Stimulated activated naive CD8-positive, alpha-beta T cell treated with anti-CD3 and anti-CD28 coated beads, Interleukin-15, Interleukin-2, amounts not matched to agents 100 ng/mL and 50 ng/mL, for 24 hours (primary cell): ENCODE data around the gene FAM98C.

Experiments used
- H3K27ac Mint-ChIP-seq: one replicate; pipeline ENCODE4 v1.8.0; 2021; ENCODE audit warnings: mild to moderate bottlenecking, mixed read lengths
- H3K27me3 Mint-ChIP-seq: one replicate; pipeline ENCODE4 v1.8.0; 2021; ENCODE audit warnings: mixed read lengths
- H3K36me3 Mint-ChIP-seq: one replicate; pipeline ENCODE4 v1.8.0; 2021; ENCODE audit warnings: low read depth, mixed read lengths
- H3K4me1 Mint-ChIP-seq: one replicate; pipeline ENCODE4 v1.8.0; 2021; ENCODE audit warnings: low read depth, mixed read lengths
- H3K4me3 Mint-ChIP-seq: one replicate; pipeline ENCODE4 v1.8.0; 2021; ENCODE audit warnings: mild to moderate bottlenecking, mixed read lengths
- H3K9me3 Mint-ChIP-seq: one replicate; pipeline ENCODE4 v1.8.0; 2021; ENCODE audit warnings: mixed read lengths

Gene FAM98C

DNA sequence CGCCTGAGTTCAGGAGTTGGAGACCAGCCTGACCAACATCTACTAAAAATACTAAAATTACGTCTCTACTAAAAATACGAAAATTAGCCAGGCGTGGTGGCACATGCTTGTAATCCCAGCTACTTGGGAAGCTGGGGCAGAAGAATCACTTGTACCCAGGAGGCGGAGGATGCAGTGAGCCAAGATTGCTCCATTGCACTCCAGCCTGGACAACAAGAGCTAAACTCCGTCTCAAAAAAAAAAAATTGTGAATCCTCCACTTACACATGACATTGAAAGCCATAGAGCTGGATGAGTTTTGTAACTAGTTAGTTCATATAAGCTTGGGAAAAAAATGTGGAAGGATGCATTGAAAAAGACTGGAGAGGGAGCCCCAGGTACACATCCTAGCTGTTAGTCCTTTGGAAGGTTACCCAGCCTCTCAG, 29.0 kb upstream of the FAM98C start:
- H3K36me3 Mint-ChIP-seq: peaks cover 21% of the 10 kb centered on the region

DNA sequence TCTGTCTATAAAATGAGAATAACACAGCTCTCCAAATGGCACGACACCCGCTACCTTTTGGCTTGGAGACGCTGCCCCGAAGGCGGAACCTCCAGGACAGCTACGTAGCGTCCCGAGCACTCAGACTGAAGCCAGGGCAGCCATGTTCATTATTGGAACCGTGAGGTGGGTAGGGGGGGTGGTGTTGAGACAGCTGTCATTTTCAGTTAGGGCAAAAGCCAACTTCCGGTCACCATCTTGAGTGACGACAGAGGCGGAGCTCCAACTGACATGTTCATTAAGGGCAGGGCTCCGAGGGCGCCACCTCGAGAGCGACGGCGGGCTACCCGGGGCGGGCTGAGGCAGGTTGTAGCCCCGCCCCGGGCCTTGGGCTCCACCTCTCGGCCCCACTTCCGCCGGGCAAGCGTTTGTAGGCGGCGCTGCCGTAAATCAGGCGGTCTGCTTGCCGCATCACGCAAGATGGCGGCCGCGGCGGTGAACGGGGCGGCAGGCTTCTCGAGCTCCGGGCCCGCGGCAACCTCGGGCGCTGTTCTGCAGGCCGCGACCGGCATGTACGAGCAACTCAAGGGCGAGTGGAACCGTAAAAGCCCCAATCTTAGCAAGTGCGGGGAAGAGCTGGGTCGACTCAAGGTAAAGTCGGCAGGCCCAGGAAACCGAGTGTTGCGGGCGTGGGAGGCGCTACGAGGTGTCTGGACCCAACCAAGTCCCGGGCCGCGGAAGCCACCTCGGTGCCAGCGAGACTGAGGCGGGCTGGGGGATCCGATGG, 28.4 kb upstream of the FAM98C start, which contains the start of gene PSMD8:
TSS of gene PSMD8 (plus strand) at position 240 of the 766 bp plus-strand sequence. CDS start at position 271, 31 bp downstream.
- peaks cover 29% of the 10 kb centered on the region for H3K4me1 Mint-ChIP-seq
- peaks cover 27% of the 10 kb centered on the region for H3K36me3 Mint-ChIP-seq
- H3K4me3 Mint-ChIP-seq: peak within 1 kb of the TSS; percentile 100
- no peaks in the 10 kb centered on the region for H3K9me3 Mint-ChIP-seq
- H3K27ac Mint-ChIP-seq: peak within 1 kb of the TSS; percentile 98
- H3K27me3 Mint-ChIP-seq: peaks cover 3% of the 10 kb centered on the region

More for the DNA sequence above, 29.0 kb upstream of the FAM98C start:
- H3K4me1 Mint-ChIP-seq: peaks cover 29% of the 10 kb centered on the region
- no peaks in the 10 kb centered on the region for H3K9me3 Mint-ChIP-seq
- H3K27me3 Mint-ChIP-seq: peaks cover 6% of the 10 kb centered on the region
- H3K27ac Mint-ChIP-seq: peak overlapping the region; percentile 88
- peak overlapping the region; percentile 100 for H3K4me3 Mint-ChIP-seq

DNA sequence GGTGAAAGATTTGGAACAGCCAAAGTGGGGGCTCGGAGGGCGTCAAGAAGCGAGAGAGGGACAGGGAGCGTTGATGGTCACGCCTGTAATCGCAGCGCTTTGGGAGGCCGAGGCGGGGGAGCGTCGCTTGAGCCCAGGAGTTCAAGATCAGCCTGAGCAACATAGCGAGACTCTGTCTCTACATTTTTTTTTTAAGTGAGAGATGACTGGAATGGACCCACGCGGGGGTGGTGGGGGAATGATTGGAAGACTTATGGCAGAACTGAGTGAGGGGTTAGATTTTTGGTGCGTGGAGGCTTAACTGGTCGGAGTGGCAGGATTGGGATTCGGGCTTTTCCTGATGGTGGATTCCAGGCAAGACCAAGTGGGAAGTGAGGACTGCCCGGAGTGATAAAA, 27.8 kb upstream of the FAM98C start:
- no peaks in the 10 kb centered on the region for H3K9me3 Mint-ChIP-seq
- peak overlapping the region; percentile 98 for H3K27ac Mint-ChIP-seq
- peak overlapping the region; percentile 100 for H3K4me3 Mint-ChIP-seq
- peaks cover 29% of the 10 kb centered on the region for H3K4me1 Mint-ChIP-seq
- no peaks in the 10 kb centered on the region for H3K27me3 Mint-ChIP-seq
- peaks cover 30% of the 10 kb centered on the region for H3K36me3 Mint-ChIP-seq

DNA sequence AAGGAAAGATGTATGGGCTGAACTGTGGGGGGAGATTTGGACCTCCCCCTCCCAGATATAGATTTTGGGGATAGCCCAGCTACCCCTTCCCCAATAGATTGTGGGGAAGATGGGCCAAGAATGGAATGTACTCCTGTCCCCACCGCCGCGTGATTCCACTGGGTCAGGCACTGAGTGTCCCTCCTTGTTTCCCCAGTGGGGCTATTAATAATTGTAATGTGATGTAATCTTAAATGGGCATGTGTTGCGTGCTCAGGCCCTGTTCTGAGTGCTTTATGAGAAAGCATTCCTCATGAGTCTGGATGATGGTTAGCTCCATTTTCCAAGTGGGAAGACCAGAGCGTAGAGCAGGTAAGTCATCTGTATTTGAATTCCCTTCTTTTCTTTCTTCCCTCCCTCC, 27.1 kb upstream of the FAM98C start:
- Mint-ChIP-seq H3K36me3 (peaks cover 37% of the 10 kb centered on the region), H3K4me3 (peak overlapping the region; percentile 100), H3K27me3 (no peaks in the 10 kb centered on the region), H3K9me3 (no peaks in the 10 kb centered on the region), H3K4me1 (peaks cover 29% of the 10 kb centered on the region), H3K27ac (peak overlapping the region; percentile 98)

DNA sequence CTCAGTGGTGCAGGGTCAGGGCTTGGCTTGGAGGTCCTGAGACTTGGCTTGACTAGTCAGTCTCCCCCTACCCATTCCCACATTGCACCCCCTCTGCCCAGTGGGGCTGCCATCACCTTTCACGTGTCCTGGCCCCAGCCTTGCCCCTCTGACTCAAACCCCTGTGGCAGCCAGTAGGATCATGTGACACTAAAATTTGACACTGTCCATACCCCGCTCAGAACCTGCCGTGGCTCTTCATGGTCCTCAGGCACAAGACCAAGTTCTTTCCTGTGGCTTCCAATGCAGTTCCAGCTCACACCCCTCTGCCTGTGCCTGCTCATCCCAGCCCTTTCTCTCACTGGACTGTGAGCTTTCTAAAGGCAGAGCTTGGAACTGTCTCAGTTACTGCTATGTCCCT, 26.3 kb upstream of the FAM98C start:
- H3K36me3 Mint-ChIP-seq: peaks cover 45% of the 10 kb centered on the region
- no peaks in the 10 kb centered on the region for H3K27me3 Mint-ChIP-seq
- peak overlapping the region; percentile 36 for H3K27ac Mint-ChIP-seq
- H3K4me3 Mint-ChIP-seq: peak overlapping the region; percentile 100
- H3K4me1 Mint-ChIP-seq: peaks cover 29% of the 10 kb centered on the region
- H3K9me3 Mint-ChIP-seq: no peaks in the 10 kb centered on the region

DNA sequence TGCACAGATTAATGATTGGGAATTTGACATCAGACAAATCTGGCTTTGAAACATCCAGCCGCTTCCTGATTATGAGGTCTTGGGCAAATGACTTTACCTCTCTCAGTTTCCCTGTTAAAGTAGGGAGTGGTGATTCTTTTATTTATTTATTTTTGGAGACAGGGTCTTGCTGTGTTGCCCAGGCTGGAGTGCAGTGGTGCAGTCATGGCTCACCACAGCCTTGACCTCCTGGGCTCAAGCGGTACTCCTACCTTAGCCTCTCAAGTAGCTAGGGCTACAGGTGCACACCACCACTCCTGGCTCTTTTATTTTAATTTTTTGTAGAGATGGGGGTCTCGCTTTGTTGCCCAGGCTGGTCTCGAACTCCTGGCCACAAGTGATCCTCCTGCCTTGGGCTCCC, 25.8 kb upstream of the FAM98C start:
- Mint-ChIP-seq H3K27me3 (no peaks in the 10 kb centered on the region), H3K9me3 (no peaks in the 10 kb centered on the region), H3K4me1 (peaks cover 29% of the 10 kb centered on the region), H3K4me3 (no peak overlapping the region), H3K27ac (no peak overlapping the region), H3K36me3 (peaks cover 50% of the 10 kb centered on the region)

DNA sequence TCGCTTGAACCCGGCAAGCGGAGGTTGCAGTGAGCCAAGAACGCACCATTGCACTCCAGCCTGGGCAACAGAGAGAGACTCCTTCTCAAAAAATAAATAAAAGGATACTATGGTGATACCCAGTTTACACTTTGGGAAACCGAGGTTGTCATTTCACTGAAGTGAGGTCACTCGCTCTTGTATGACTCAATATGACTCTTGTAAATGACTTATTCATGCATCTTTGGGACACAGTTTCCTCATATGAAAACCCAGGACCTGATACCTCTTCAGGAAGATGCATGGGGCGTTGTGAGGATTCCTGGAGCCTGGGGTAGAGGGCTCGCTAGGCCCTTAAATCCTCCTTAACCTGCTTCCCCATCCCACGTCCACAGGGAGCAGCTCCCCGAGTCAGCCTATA, 24.0 kb upstream of the FAM98C start:
- Mint-ChIP-seq H3K4me1 (peaks cover 29% of the 10 kb centered on the region), H3K27ac (no peak overlapping the region), H3K9me3 (no peaks in the 10 kb centered on the region), H3K27me3 (no peaks in the 10 kb centered on the region), H3K4me3 (no peak overlapping the region), H3K36me3 (peaks cover 66% of the 10 kb centered on the region)

DNA sequence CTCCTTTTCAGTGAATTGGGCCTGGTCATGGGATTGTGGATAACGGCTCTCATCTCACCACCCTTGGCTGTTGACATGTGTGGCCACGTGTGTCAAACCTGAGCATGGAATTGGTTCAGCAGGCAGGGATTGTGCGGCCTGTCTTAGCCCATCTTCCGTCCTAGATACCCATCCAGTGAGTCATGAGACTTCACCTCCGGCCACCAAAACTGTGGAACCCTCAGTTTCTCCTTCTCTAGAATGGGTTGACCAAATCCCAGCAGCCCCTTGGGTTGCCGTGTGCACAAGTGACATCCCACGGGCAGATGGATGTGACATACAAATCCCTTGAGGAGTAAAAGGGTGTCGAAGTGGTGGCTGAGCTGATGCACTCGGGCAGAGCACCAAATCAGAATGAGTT, 21.8 kb upstream of the FAM98C start:
- H3K4me3 Mint-ChIP-seq: no peak overlapping the region
- peaks cover 63% of the 10 kb centered on the region for H3K36me3 Mint-ChIP-seq
- H3K9me3 Mint-ChIP-seq: no peaks in the 10 kb centered on the region
- H3K4me1 Mint-ChIP-seq: peaks cover 13% of the 10 kb centered on the region
- no peaks in the 10 kb centered on the region for H3K27me3 Mint-ChIP-seq
- no peak overlapping the region for H3K27ac Mint-ChIP-seq

DNA sequence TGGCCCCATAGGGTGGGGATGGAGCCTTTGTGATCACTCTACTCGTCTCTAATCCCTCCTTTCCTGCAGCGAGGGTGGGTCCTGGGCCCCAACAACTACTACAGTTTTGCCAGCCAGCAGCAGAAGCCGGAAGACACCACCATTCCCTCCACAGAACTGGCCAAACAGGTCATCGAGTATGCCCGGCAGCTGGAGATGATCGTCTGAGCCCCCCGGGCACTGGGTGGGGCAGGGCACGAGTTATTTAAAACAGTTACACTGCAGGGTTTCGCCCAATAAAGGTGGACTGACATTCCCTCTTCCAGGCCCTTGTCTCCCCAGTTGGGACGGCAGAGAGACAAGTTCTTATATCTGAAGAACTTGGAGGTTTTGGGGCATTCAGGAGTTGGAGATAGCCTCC, 19.7 kb upstream of the FAM98C start:
- peaks cover 62% of the 10 kb centered on the region for H3K36me3 Mint-ChIP-seq
- peaks cover 13% of the 10 kb centered on the region for H3K4me1 Mint-ChIP-seq
- no peak overlapping the region for H3K27ac Mint-ChIP-seq
- no peaks in the 10 kb centered on the region for H3K9me3 Mint-ChIP-seq
- H3K27me3 Mint-ChIP-seq: peaks cover 8% of the 10 kb centered on the region
- H3K4me3 Mint-ChIP-seq: no peak overlapping the region

DNA sequence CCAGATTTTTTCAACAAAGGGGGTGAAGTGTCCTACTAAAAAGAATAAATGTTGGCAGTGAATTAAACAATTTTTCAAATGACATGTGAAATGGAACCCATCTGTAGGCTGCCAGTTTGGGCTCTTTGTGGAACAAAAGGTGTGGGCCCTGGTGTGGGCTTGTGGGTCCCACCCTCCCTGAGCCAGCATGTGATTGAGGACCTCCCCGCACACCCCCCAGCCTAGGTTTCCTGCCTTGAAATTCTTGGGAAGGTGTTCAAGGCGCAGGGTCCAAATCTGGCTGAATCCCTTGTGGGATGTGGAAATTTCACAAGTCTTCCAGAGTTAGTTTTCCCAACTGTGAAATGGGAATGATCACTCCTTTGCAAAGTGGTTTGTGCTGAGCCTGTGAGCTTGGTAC, 19.1 kb upstream of the FAM98C start:
- H3K27me3 Mint-ChIP-seq: peaks cover 9% of the 10 kb centered on the region
- H3K36me3 Mint-ChIP-seq: peaks cover 62% of the 10 kb centered on the region
- no peaks in the 10 kb centered on the region for H3K9me3 Mint-ChIP-seq
- H3K4me3 Mint-ChIP-seq: no peak overlapping the region
- no peak overlapping the region for H3K27ac Mint-ChIP-seq
- peaks cover 15% of the 10 kb centered on the region for H3K4me1 Mint-ChIP-seq

DNA sequence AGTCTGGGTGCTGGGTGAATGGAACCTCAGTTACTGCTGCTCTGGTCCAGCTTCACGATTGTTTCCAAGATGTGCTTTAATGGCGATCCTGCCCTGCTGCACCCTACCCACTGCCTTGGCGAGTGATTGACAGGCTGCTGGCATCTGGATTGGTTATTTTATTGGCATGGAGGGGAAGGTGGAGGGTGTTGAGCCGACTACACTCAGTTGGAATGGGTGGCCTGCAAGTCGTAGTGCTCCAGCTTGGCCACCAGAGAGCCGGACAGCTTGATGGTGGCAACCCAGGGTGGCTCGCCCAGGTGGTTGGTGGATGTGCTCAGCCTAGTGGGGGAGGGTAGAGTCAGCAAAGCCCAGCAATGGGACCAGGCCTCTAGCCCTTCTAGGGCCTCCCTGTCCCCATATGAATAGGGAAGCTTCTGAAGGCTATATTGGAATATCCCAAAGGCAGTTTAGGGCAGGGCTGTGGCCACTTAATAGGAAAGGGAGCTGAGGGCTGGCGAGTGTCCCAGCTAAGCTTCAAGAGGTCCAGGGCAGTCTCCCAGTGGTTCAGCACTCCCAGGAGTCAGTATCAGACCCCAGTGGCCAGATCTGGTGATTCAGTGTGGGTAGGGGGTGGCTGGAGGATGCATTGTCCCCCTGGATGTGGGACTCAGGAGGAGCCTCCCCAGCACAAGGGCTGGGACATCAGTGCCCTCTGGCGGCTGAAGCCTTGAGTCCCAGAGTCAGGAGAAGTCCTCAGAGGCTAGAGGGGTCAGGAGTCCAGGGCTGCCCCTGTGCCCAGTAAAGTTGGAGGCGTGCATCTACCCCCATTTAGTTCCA, 18.5 kb upstream of the FAM98C start:
- peaks cover 11% of the 10 kb centered on the region for H3K27me3 Mint-ChIP-seq
- no peak overlapping the region for H3K4me3 Mint-ChIP-seq
- peaks cover 55% of the 10 kb centered on the region for H3K36me3 Mint-ChIP-seq
- no peak overlapping the region for H3K27ac Mint-ChIP-seq
- no peaks in the 10 kb centered on the region for H3K9me3 Mint-ChIP-seq
- H3K4me1 Mint-ChIP-seq: peaks cover 17% of the 10 kb centered on the region

DNA sequence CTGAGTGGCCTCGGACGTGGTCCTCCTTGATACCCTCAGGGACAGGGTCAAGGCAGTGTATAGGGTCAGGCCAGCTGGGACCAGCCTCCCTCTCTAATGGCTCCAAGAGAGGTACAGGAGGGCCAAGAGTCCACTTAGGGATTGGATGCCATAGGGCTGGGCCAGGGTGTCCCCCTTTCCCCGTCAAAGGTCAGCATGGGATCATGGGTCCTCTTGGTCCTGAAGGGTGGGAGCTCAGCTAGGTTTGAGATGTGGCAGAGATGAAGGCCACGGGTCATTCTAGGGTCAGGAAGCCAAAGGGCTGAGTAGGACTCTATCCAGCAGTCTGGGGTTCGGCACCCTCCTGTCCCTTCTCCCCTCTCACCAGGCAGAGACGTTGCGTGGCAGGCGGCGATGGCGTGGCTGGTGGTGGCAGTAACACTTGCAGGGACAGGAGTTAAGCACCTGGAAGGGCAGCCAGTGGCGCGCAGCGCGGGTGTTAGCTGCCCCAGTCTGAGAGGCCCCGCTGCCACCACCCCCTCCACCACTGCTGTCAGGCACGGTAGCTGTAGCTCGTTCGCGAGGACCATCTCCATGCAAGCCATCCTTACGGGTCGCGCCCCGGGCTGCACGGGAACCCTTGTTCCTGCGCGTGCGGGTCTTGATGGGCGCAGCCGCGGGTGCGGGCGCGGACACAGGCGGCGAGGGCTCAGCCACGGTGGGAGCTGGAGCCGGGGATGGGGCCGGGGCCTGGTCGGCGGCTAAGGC, 17.7 kb upstream of the FAM98C start:
- Mint-ChIP-seq H3K27ac (no peak overlapping the region), H3K36me3 (peaks cover 49% of the 10 kb centered on the region), H3K4me1 (peaks cover 23% of the 10 kb centered on the region), H3K4me3 (no peak overlapping the region), H3K9me3 (no peaks in the 10 kb centered on the region), H3K27me3 (peaks cover 18% of the 10 kb centered on the region)

DNA sequence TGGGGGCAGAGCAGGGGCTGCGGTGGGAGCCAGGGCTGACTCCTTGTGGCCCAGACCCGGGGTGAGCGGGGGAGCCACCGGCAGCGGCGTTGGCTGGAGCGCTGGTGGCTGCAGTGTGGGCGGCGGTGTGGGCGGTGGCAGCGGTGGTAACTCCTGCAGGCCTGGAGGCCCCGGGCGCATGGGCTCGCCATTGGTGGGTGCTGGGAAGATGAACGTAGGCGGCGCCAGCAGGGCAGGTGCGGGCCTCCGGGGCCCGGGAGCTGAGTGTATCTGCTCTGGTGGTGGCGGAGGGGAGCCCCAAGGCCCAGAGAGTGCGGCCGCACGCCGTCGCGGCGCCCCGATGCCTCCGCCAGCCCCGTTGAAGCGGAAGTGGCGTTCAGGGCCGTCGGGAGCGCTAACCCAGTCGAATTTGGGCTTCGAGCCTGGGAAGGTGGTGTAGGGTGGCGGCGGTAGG, 17.1 kb upstream of the FAM98C start:
- H3K27me3 Mint-ChIP-seq: peaks cover 21% of the 10 kb centered on the region
- no peak overlapping the region for H3K4me3 Mint-ChIP-seq
- no peak overlapping the region for H3K27ac Mint-ChIP-seq
- peaks cover 43% of the 10 kb centered on the region for H3K36me3 Mint-ChIP-seq
- peaks cover 23% of the 10 kb centered on the region for H3K4me1 Mint-ChIP-seq
- no peaks in the 10 kb centered on the region for H3K9me3 Mint-ChIP-seq

DNA sequence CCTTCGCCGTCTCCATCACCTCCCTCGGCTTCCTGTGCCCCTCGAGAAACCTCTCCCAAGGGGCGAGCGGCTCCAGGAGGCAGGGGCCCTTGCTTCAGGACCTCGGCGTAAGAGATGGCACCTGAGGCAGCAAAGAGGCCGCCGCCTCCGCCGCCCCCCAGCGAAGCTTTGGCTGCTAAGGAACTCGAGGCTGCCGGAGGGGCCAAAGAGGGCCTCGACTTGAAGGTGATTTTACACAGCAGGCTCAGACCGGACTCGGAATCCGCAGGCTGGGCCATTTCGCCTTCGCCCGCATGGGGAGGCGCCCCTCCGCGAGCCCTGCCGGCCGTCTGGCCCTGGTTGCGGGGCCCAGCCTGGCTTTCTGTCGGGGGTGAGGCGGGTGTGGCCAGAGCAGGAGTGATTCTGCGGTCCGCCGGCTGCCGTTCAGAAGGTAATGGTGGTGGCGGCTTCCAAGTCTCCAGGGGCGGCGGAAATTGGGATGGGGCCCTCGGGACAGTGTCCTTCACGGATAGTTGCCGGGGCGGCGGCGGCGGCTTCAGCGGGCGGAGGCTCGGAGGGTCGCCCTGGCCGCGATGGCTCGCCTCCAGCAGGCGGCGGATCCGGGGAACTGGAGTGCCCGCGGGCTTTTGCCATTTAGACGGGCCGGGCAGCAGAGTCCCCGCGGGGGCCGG, 16.5 kb upstream of the FAM98C start:
- Mint-ChIP-seq H3K27ac (no peak overlapping the region), H3K9me3 (no peaks in the 10 kb centered on the region), H3K36me3 (peaks cover 37% of the 10 kb centered on the region), H3K4me1 (peaks cover 23% of the 10 kb centered on the region), H3K4me3 (no peak overlapping the region), H3K27me3 (peaks cover 27% of the 10 kb centered on the region)
